HCT116 (cell line): ENCODE data around the gene DDX50. TPM values are rescaled to one million over a fixed set of nuclear protein-coding genes. Genes with fewer than 3 reads are reported as not detected.

Experiments used
- ATAC-seq: fragments of 200-7000 bp; cut with Tn5 transposase; 2 replicates; pipeline ENCODE4 v1.9.1; 2020; ENCODE audit warnings: mild to moderate bottlenecking, moderate library complexity
- BruUV-seq: library from RNA; stranded (reverse); fragments of 400-500 nt; replicated peaks from 2 replicates; lab custom pipeline; 2021; lab: Mats Ljungman, UMichigan
- CTCF ChIA-PET: fragments of 300-600 bp; sonication (Branson Sonifier 250); formaldehyde crosslinking; loops from one replicate; lab custom pipeline; 2021; ENCODE audit warnings: antibody characterized with exemption; lab: Charles Lee
- POLR2A ChIA-PET: fragments of 300-600, 350-600 bp; sonication (Branson Sonifier 250); formaldehyde crosslinking; loops from one replicate; lab custom pipeline; 2021; ENCODE audit warnings: antibody characterized with exemption; lab: Charles Lee
- RAD21 ChIA-PET, 2 experiments: fragments of 300-600 bp; sonication (Branson Sonifier 250); formaldehyde crosslinking; loops; one replicate each; lab custom pipeline; 2023; ENCODE audit warnings: low total read pairs in 2 of 2; ENCODE audit not compliant: uncharacterized antibody in 2 of 2, unreplicated experiment in 2 of 2, low non-redundant PET in 1 of 2; lab: Charles Lee
- DNase-seq: peaks from one replicate; pipeline ENCODE4 v3.0.0-alpha.2; 2010; ENCODE audit warnings: low read depth, low spot score
- H2AFZ ChIP-seq: fragments of 200-600 bp; shearing (Covaris generic), sonication (generic); 2 replicates; pipeline ENCODE4 v1.6.1; 2017; ENCODE audit warnings: low read depth, mixed run types, mixed read lengths, antibody characterized with exemption, low read length; ENCODE audit not compliant: poor library complexity, severe bottlenecking
- H3K27ac ChIP-seq: 2 replicates; pipeline ENCODE4 v1.5.1; 2012; ENCODE audit warnings: low read depth, low read length
- H3K27me3 ChIP-seq: fragments of 200-600 bp; sonication (generic); 2 replicates; pipeline ENCODE4 v1.6.1; 2016; ENCODE audit warnings: mixed run types, low read length, mixed read lengths; ENCODE audit not compliant: insufficient read depth
- H3K36me3 ChIP-seq, 2 experiments: fragments of 200-500 bp in 1 of 2; fragments of 200-600 bp in 1 of 2; sonication (Bioruptor generic) in 1 of 2; sonication (generic) in 1 of 2; 2 replicates each; pipeline versions ENCODE4 v1.5.1 to v1.6.1; 2014 to 2016; ENCODE audit warnings: low read length in 2 of 2, inconsistent platforms in 1 of 2, mixed read lengths in 1 of 2, mixed run types in 1 of 2; ENCODE audit not compliant: insufficient read depth in 2 of 2, control insufficient read depth in 1 of 2
- H3K4me1 ChIP-seq, 2 experiments: fragments of 200-600 bp in 1 of 2; sonication (generic) in 1 of 2; 2 replicates each; pipeline versions ENCODE4 v1.5.1 to v1.6.1; 2012 to 2017; ENCODE audit warnings: low read length in 2 of 2, inconsistent platforms in 1 of 2, mild to moderate bottlenecking in 1 of 2, mixed read lengths in 1 of 2, mixed run types in 1 of 2, moderate library complexity in 1 of 2; ENCODE audit not compliant: insufficient read depth in 2 of 2, control insufficient read depth in 1 of 2
- H3K4me2 ChIP-seq: fragments of 200-600 bp; sonication (generic); 2 replicates; pipeline ENCODE4 v1.6.1; 2017; ENCODE audit warnings: mixed run types, low read length, mixed read lengths
- H3K4me3 ChIP-seq, 2 experiments: fragments of 200-600 bp in 1 of 2; sonication (generic) in 1 of 2; replicated peaks in 1 of 2; 2 replicates each; pipeline ENCODE4 v1.5.1; 2011 to 2016; ENCODE audit warnings: low read length in 2 of 2, control low read depth in 1 of 2, low read depth in 1 of 2, mild to moderate bottlenecking in 1 of 2, mixed read lengths in 1 of 2, mixed run types in 1 of 2
- H3K79me2 ChIP-seq: fragments of 200-600 bp; sonication (generic); 2 replicates; pipeline ENCODE4 v1.6.1; 2017; ENCODE audit warnings: mild to moderate bottlenecking, mixed run types, low read length, moderate library complexity, mixed read lengths; ENCODE audit not compliant: insufficient read depth
- H3K9ac ChIP-seq: fragments of 200-600 bp; sonication (generic); 2 replicates; pipeline ENCODE4 v1.6.1; 2016; ENCODE audit warnings: low read length, mixed read lengths
- H3K9me2 ChIP-seq: fragments of 200-600 bp; sonication (generic), shearing (Covaris generic); 2 replicates; pipeline ENCODE4 v1.6.1; 2017; ENCODE audit warnings: mixed run types, mild to moderate bottlenecking, moderate library complexity; ENCODE audit not compliant: insufficient read depth
- H3K9me3 ChIP-seq, 2 experiments: fragments of 200-500 bp in 1 of 2; fragments of 200-600 bp in 1 of 2; sonication (Bioruptor generic) in 1 of 2; sonication (generic) in 1 of 2; 2 replicates each; pipeline ENCODE4 v1.6.1; 2014 to 2017; ENCODE audit warnings: low read length in 2 of 2, mixed read lengths in 2 of 2, inconsistent platforms in 1 of 2, low read depth in 1 of 2, mild to moderate bottlenecking in 1 of 2, mixed run types in 1 of 2, moderate library complexity in 1 of 2; ENCODE audit not compliant: control insufficient read depth in 1 of 2, insufficient read depth in 1 of 2
- H4K20me1 ChIP-seq: fragments of 200-600 bp; sonication (generic), shearing (Covaris generic); 2 replicates; pipeline ENCODE4 v1.6.1; 2017; ENCODE audit warnings: mixed run types, mild to moderate bottlenecking, moderate library complexity; ENCODE audit not compliant: insufficient read depth
- EGR1 ChIP-seq: IDR thresholded peaks from 2 replicates; pipeline ENCODE4 v1.6.1; 2012; ENCODE audit warnings: low read depth
- ELF1 ChIP-seq: IDR thresholded peaks from 2 replicates; pipeline ENCODE4 v1.6.1; 2012; ENCODE audit warnings: low read depth, borderline replicate concordance
- EZH2 ChIP-seq: fragments of 200-600 bp; sonication (generic); IDR thresholded peaks from 2 replicates; pipeline ENCODE4 v1.6.1; 2017; ENCODE audit warnings: antibody characterized with exemption, mixed run types
- EZH2phosphoT487 ChIP-seq: fragments of 200-600 bp; IDR thresholded peaks from 2 replicates; pipeline ENCODE4 v1.6.1; 2018; ENCODE audit warnings: antibody characterized with exemption, borderline replicate concordance
- FOSL1 ChIP-seq: IDR thresholded peaks from 2 replicates; pipeline ENCODE4 v1.6.1; 2012; ENCODE audit warnings: low read depth
- JUND ChIP-seq: IDR thresholded peaks from 2 replicates; pipeline ENCODE4 v1.6.1; 2012
- POLR2A ChIP-seq: IDR thresholded peaks from 2 replicates; pipeline ENCODE4 v1.7.0; 2011; ENCODE audit warnings: borderline replicate concordance; ENCODE audit not compliant: insufficient read depth, insufficient read length; ENCODE audit errors: extremely low read depth
- POLR2AphosphoS5 ChIP-seq: IDR thresholded peaks from 2 replicates; pipeline ENCODE4 v1.6.1; 2011; ENCODE audit warnings: mild to moderate bottlenecking, low read depth, low read length, moderate library complexity
- RAD21 ChIP-seq: IDR thresholded peaks from 2 replicates; pipeline ENCODE4 v1.6.1; 2012; ENCODE audit warnings: low read depth, mild to moderate bottlenecking
- SIN3A ChIP-seq: IDR thresholded peaks from 2 replicates; pipeline ENCODE4 v1.6.1; 2012; ENCODE audit warnings: low read depth
- SP1 ChIP-seq: IDR thresholded peaks from 2 replicates; pipeline ENCODE4 v1.6.1; 2012; ENCODE audit warnings: low read depth
- SRF ChIP-seq: IDR thresholded peaks from 2 replicates; pipeline ENCODE4 v1.6.1; 2012; ENCODE audit warnings: low read depth
- YY1 ChIP-seq: IDR thresholded peaks from 2 replicates; pipeline ENCODE4 v1.6.1; 2011; ENCODE audit warnings: low read length, low read depth, moderate library complexity, mild to moderate bottlenecking; ENCODE audit not compliant: insufficient replicate concordance; ENCODE audit errors: extremely low read depth
- ZFX ChIP-seq: fragments of 450-650 bp; IDR thresholded peaks from 2 replicates; pipeline ENCODE4 v1.6.1; 2017
- intact Hi-C: fragments of 100-400 bp; cut with micrococcal nuclease; formaldehyde crosslinking; loops from 2 replicates; pipeline ENCODE4 v1.10.0; 2022
- total RNA-seq: library from RNA; stranded (reverse); gene quantifications from one replicate; pipeline ENCODE4 v1.2.1, GENCODE V29; 2021; ENCODE audit not compliant: unreplicated experiment
- TF ChIP-seq, protein P1 (sequence below), 3 experiments: fragments of 200-600 bp in 1 of 3; sonication (generic) in 1 of 3; IDR thresholded peaks in 2 of 3; conservative IDR thresholded peaks in 1 of 3; 2 replicates each; pipeline ENCODE4 v1.5.1; 2012 to 2017; ENCODE audit warnings: low read depth in 2 of 3, low read length in 2 of 3, antibody characterized with exemption in 1 of 3, borderline replicate concordance in 1 of 3, control low read depth in 1 of 3, mild to moderate bottlenecking in 1 of 3, mixed read lengths in 1 of 3, mixed run types in 1 of 3, moderate library complexity in 1 of 3; ENCODE audit not compliant: insufficient read depth in 1 of 3
- TF ChIP-seq, protein P2 (sequence below): IDR thresholded peaks from 2 replicates; pipeline ENCODE4 v1.6.1; 2012; ENCODE audit warnings: low read depth
- TF ChIP-seq, protein P3 (sequence below): IDR thresholded peaks from 2 replicates; pipeline ENCODE4 v1.6.1; 2011; ENCODE audit warnings: mild to moderate bottlenecking, low read length, moderate library complexity; ENCODE audit not compliant: insufficient replicate concordance; ENCODE audit errors: extremely low read depth
- TF ChIP-seq, protein P4 (sequence below): IDR thresholded peaks from 2 replicates; pipeline ENCODE4 v1.6.1; 2012
- TF ChIP-seq, protein P5 (sequence below): IDR thresholded peaks from 2 replicates; pipeline ENCODE4 v1.6.1; 2012

Gene DDX50
- total RNA-seq, 1 experiment from 2014 or later = 25.6 TPM

DNA sequence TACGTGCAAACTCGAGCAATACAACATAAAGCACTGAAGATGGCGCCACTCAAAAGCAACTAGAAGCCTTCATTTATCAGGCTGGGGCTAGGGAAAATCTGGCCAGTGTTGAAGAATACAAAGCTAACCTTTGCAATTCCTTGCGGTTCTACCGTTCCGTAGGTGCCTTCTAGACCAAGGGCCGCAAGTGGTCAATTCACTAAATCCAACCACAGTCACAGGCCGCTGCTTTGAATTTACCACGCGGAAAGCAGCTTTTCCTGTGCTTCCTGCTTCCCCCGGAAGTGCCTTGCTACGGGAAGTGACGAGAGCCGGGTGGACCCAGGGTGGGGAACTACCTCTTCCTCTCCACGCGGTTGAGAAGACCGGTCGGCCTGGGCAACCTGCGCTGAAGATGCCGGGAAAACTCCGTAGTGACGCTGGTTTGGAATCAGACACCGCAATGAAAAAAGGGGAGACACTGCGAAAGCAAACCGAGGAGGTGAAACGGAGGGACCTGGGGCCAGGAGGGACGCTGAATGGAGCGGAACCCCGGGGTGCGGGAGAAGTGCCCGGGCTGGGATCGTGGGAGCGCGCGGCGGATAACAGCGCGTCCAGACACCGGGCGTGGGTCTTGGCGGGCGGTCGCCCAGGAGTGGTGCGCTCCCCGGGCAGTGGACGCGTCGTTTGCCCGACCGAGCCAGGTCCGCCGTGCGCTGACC, 54.9 kb downstream of the DDX50 start, which contains the start of gene DDX21:
Gene DDX21, plus strand, starts transcription at position 339 of the 701 bp plus-strand sequence. Its CDS starts 56 bp downstream, at position 395.
- CTCF ChIA-PET = interaction anchor here (1.4 kb wide), 1 partner anchor 743 kb away, joined by 3 read pairs; no protein-coding TSS in a partner anchor
- Histone ChIP-seq H4K20me1 (peaks cover 29% of the 10 kb centered on the region; the same call in 1 of the 2 replicates), H3K36me3 (peaks cover 13 to 26% of the 10 kb centered on the region in 2 experiments), H3K9ac (peak within 1 kb of the TSS; percentile 100), H3K9me2 (no peaks in the 10 kb centered on the region), H3K4me3 (peak within 1 kb of the TSS; percentile 99), H2AFZ (peak within 1 kb of the TSS; percentile 74), H3K4me2 (peak within 1 kb of the TSS; percentile 74), H3K4me1 (peaks cover 11 to 12% of the 10 kb centered on the region in 2 experiments; a peak in 3 of 4 replicates), H3K27ac (peak within 1 kb of the TSS; percentile 87), H3K9me3 (no peaks in the 10 kb centered on the region), H3K27me3 (no peaks in the 10 kb centered on the region), H3K79me2 (peaks cover 61% of the 10 kb centered on the region)
- ATAC-seq = peak; percentile 90
- peak; percentile 88 for DNase-seq
- RAD21 ChIA-PET = no interaction called here
- POLR2A ChIA-PET = interaction anchor here (0.9 to 1.9 kb wide), 3 partner anchors 14 to 32 kb away, joined by 4 to 5 read pairs (median 4); partner anchors contain the start of gene KIFBP
- BruUV-seq = TSS peak; percentile 72
- intact Hi-C loops = loop anchor here (10.0 kb wide), 1 partner anchor 161 kb away; no protein-coding TSS in a partner anchor
- TF ChIP-seq, protein P1, sequence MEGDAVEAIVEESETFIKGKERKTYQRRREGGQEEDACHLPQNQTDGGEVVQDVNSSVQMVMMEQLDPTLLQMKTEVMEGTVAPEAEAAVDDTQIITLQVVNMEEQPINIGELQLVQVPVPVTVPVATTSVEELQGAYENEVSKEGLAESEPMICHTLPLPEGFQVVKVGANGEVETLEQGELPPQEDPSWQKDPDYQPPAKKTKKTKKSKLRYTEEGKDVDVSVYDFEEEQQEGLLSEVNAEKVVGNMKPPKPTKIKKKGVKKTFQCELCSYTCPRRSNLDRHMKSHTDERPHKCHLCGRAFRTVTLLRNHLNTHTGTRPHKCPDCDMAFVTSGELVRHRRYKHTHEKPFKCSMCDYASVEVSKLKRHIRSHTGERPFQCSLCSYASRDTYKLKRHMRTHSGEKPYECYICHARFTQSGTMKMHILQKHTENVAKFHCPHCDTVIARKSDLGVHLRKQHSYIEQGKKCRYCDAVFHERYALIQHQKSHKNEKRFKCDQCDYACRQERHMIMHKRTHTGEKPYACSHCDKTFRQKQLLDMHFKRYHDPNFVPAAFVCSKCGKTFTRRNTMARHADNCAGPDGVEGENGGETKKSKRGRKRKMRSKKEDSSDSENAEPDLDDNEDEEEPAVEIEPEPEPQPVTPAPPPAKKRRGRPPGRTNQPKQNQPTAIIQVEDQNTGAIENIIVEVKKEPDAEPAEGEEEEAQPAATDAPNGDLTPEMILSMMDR (IDR thresholded peaks at IDR 0.05 in 2 of 3, conservative IDR thresholded peaks at IDR 0.05 in 1 of 3; ENCODE audit: borderline replicate concordance in 1 of 3, insufficient read depth in 1 of 3, low read depth in 2 of 3, low read length in 2 of 3) = peak; percentile 44 to 63 (median 53); a peak in 5 of 6 replicates
- TF ChIP-seq POLR2A (peak; percentile 73), EZH2phosphoT487 (no peak), EZH2 (no peak), FOSL1 (no peak), SIN3A (no peak; the same call in none of the 2 replicates), JUND (no peak), POLR2AphosphoS5 (peak; percentile 80), ZFX (peak; percentile 73), YY1 (peak; percentile 78), SP1 (peak; percentile 28; the same call in 1 of the 2 replicates), ELF1 (peak; percentile 91), SRF (no peak), EGR1 (0 out of 2 replicates have a peak, but pooled peaks have one; percentile 10), RAD21 (peak; percentile 48)
- TF ChIP-seq, protein P2, sequence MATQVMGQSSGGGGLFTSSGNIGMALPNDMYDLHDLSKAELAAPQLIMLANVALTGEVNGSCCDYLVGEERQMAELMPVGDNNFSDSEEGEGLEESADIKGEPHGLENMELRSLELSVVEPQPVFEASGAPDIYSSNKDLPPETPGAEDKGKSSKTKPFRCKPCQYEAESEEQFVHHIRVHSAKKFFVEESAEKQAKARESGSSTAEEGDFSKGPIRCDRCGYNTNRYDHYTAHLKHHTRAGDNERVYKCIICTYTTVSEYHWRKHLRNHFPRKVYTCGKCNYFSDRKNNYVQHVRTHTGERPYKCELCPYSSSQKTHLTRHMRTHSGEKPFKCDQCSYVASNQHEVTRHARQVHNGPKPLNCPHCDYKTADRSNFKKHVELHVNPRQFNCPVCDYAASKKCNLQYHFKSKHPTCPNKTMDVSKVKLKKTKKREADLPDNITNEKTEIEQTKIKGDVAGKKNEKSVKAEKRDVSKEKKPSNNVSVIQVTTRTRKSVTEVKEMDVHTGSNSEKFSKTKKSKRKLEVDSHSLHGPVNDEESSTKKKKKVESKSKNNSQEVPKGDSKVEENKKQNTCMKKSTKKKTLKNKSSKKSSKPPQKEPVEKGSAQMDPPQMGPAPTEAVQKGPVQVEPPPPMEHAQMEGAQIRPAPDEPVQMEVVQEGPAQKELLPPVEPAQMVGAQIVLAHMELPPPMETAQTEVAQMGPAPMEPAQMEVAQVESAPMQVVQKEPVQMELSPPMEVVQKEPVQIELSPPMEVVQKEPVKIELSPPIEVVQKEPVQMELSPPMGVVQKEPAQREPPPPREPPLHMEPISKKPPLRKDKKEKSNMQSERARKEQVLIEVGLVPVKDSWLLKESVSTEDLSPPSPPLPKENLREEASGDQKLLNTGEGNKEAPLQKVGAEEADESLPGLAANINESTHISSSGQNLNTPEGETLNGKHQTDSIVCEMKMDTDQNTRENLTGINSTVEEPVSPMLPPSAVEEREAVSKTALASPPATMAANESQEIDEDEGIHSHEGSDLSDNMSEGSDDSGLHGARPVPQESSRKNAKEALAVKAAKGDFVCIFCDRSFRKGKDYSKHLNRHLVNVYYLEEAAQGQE = no peak
- TF ChIP-seq, protein P3, sequence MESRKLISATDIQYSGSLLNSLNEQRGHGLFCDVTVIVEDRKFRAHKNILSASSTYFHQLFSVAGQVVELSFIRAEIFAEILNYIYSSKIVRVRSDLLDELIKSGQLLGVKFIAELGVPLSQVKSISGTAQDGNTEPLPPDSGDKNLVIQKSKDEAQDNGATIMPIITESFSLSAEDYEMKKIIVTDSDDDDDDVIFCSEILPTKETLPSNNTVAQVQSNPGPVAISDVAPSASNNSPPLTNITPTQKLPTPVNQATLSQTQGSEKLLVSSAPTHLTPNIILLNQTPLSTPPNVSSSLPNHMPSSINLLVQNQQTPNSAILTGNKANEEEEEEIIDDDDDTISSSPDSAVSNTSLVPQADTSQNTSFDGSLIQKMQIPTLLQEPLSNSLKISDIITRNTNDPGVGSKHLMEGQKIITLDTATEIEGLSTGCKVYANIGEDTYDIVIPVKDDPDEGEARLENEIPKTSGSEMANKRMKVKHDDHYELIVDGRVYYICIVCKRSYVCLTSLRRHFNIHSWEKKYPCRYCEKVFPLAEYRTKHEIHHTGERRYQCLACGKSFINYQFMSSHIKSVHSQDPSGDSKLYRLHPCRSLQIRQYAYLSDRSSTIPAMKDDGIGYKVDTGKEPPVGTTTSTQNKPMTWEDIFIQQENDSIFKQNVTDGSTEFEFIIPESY = no peak
- TF ChIP-seq, protein P4, sequence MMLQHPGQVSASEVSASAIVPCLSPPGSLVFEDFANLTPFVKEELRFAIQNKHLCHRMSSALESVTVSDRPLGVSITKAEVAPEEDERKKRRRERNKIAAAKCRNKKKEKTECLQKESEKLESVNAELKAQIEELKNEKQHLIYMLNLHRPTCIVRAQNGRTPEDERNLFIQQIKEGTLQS = no peak
- TF ChIP-seq, protein P5, sequence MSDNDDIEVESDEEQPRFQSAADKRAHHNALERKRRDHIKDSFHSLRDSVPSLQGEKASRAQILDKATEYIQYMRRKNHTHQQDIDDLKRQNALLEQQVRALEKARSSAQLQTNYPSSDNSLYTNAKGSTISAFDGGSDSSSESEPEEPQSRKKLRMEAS = peak; percentile 98
